ENCODE measurements around the gene SPOPL. TPM values are rescaled to one million over a fixed set of nuclear protein-coding genes. Genes with fewer than 3 reads are reported as not detected.

The SPOPL gene
- total RNA-seq, 1 experiment from 2014 or later, result 20.3 TPM

DNA sequence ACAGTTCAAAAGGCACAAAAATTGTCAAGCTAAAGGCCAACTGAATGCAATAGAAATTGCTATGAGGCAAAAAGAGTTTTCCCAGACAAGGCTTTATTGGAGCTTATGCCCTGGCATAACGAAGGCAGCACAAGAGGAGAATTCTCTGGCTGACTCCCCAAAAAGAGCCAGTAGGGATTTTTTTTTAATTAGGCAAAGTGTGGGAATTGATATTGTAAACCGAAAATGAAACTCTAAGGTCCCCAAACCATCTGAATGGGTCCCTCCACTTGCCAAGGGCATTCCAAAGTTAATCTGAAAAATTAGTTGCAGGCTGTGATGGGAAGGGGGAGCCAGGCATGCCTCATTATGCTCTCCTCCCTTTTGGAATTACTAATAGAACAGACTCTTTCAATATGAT is 118.9 kb downstream of the SPOPL start:
- H3K4me1 ChIP-seq (ENCODE audit: insufficient read depth, low read length, poor library complexity, severe bottlenecking), result no peaks in the 10 kb centered on the region
- DNase-seq (ENCODE audit: low spot score), result no peak
- CTCF ChIA-PET, result no interaction called here
- peaks cover 7% of the 10 kb centered on the region for H3K27me3 ChIP-seq (replicated peaks; ENCODE audit: insufficient read depth, low read depth, low read length, poor library complexity)
- BruUV-seq (replicated peaks), result no TSS peak
- no peak overlapping the region for H3K4me3 ChIP-seq (ENCODE audit: low read depth, low read length, poor library complexity, severe bottlenecking)
- no peak overlapping the region for H3K27ac ChIP-seq (ENCODE audit: low read depth, low read length, poor library complexity, severe bottlenecking)
- no peaks in the 10 kb centered on the region for H3K36me3 ChIP-seq (ENCODE audit: insufficient read depth, low read length, poor library complexity, severe bottlenecking)
- TF ChIP-seq EZH2 (IDR thresholded peaks at IDR 0.05; ENCODE audit: borderline replicate concordance, low read depth, low read length, poor library complexity, severe bottlenecking), result no peak
- TF ChIP-seq, protein P1, sequence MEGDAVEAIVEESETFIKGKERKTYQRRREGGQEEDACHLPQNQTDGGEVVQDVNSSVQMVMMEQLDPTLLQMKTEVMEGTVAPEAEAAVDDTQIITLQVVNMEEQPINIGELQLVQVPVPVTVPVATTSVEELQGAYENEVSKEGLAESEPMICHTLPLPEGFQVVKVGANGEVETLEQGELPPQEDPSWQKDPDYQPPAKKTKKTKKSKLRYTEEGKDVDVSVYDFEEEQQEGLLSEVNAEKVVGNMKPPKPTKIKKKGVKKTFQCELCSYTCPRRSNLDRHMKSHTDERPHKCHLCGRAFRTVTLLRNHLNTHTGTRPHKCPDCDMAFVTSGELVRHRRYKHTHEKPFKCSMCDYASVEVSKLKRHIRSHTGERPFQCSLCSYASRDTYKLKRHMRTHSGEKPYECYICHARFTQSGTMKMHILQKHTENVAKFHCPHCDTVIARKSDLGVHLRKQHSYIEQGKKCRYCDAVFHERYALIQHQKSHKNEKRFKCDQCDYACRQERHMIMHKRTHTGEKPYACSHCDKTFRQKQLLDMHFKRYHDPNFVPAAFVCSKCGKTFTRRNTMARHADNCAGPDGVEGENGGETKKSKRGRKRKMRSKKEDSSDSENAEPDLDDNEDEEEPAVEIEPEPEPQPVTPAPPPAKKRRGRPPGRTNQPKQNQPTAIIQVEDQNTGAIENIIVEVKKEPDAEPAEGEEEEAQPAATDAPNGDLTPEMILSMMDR (conservative IDR thresholded peaks at IDR 0.05; ENCODE audit: low read depth, low read length), result no peak
- no peaks in the 10 kb centered on the region for H3K9me3 ChIP-seq (ENCODE audit: low read depth, low read length, poor library complexity, severe bottlenecking)
- POLR2A ChIA-PET (ENCODE audit: low non-redundant PET), result no interaction called here
- intact Hi-C loops (cut with micrococcal nuclease; ENCODE audit: unreplicated experiment), result no loop called here

DNA sequence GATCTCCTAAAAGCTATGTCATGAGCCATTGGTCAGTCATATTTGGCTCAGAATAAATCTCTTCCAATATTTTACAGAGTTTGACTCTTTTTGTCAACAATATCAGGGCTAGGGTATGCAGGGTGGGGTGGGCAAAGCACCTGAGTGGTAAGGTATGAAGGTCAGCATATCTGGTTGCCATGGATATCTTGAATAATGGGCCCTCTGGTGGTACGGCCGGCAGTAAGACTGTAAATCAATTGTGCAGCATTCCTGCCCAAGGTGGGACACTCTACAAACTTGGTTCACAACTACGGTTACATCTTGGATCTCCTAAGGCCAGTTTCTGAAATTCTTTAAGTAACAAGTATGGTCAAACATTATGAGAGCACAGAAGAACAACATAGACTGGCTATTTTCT is 119.6 kb downstream of the SPOPL start:
- DNase-seq (ENCODE audit: low spot score), result no peak
- no TSS peak for BruUV-seq (replicated peaks)
- ChIA-PET POLR2A (ENCODE audit: low non-redundant PET) (no interaction called here), CTCF (no interaction called here)
- intact Hi-C loops (cut with micrococcal nuclease; ENCODE audit: unreplicated experiment), result no loop called here
- no peaks in the 10 kb centered on the region for H3K4me1 ChIP-seq (ENCODE audit: insufficient read depth, low read length, poor library complexity, severe bottlenecking)
- peaks cover 7% of the 10 kb centered on the region for H3K27me3 ChIP-seq (replicated peaks; ENCODE audit: insufficient read depth, low read depth, low read length, poor library complexity)
- no peak overlapping the region for H3K4me3 ChIP-seq (ENCODE audit: low read depth, low read length, poor library complexity, severe bottlenecking)
- H3K9me3 ChIP-seq (ENCODE audit: low read depth, low read length, poor library complexity, severe bottlenecking), result no peaks in the 10 kb centered on the region
- no peak overlapping the region for H3K27ac ChIP-seq (ENCODE audit: low read depth, low read length, poor library complexity, severe bottlenecking)
- no peaks in the 10 kb centered on the region for H3K36me3 ChIP-seq (ENCODE audit: insufficient read depth, low read length, poor library complexity, severe bottlenecking)
- TF ChIP-seq, protein P1 (conservative IDR thresholded peaks at IDR 0.05; ENCODE audit: low read depth, low read length), result no peak
- no peak for TF ChIP-seq EZH2 (IDR thresholded peaks at IDR 0.05; ENCODE audit: borderline replicate concordance, low read depth, low read length, poor library complexity, severe bottlenecking)

DNA sequence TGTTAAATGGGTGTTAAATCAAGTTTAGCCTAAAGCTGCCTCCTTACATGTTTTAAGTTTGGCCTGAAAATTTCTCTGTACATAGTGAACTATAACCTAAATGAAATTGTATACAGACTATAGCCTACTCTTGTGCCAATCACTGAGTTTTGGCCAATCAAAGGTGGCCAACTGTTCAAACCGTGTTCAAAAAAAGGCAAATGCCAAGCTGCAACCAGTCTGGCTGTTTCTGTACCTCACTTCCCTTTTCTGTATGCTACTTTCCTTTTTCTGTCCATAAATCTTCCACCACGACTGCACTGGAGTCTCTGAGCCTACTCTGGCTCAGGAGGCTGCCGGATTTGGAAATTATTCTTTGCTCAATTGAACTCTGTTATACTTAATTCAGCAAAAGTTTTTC is 121.0 kb downstream of the SPOPL start:
- Histone ChIP-seq H3K4me1 (ENCODE audit: insufficient read depth, low read length, poor library complexity, severe bottlenecking) (no peaks in the 10 kb centered on the region), H3K9me3 (ENCODE audit: low read depth, low read length, poor library complexity, severe bottlenecking) (no peaks in the 10 kb centered on the region), H3K27me3 (replicated peaks; ENCODE audit: insufficient read depth, low read depth, low read length, poor library complexity) (peaks cover 7% of the 10 kb centered on the region), H3K27ac (ENCODE audit: low read depth, low read length, poor library complexity, severe bottlenecking) (no peak overlapping the region), H3K4me3 (ENCODE audit: low read depth, low read length, poor library complexity, severe bottlenecking) (no peak overlapping the region), H3K36me3 (ENCODE audit: insufficient read depth, low read length, poor library complexity, severe bottlenecking) (no peaks in the 10 kb centered on the region)
- CTCF ChIA-PET, result no interaction called here
- TF ChIP-seq, protein P1 (conservative IDR thresholded peaks at IDR 0.05; ENCODE audit: low read depth, low read length), result no peak
- no peak for TF ChIP-seq EZH2 (IDR thresholded peaks at IDR 0.05; ENCODE audit: borderline replicate concordance, low read depth, low read length, poor library complexity, severe bottlenecking)
- DNase-seq (ENCODE audit: low spot score), result no peak
- intact Hi-C loops (cut with micrococcal nuclease; ENCODE audit: unreplicated experiment), result no loop called here
- no TSS peak for BruUV-seq (replicated peaks)
- POLR2A ChIA-PET (ENCODE audit: low non-redundant PET), result no interaction called here
